K562 (cell line): Measurements from ENCODE around the gene CDC42EP2. TPM values are rescaled to one million over a fixed set of nuclear protein-coding genes. Genes with fewer than 3 reads are reported as not detected.

ENCODE experiments used
- GTF2B ChIP-seq: IDR thresholded peaks from 2 replicates; pipeline ENCODE4 v1.6.1; 2011; ENCODE audit not compliant: insufficient read length; ENCODE audit errors: extremely low read depth
- HNRNPH1 ChIP-seq: fragments of 200-400 bp; formaldehyde crosslinking; optimal IDR thresholded peaks from 2 replicates; pipeline ENCODE3; 2017; ENCODE audit warnings: low read depth, mild to moderate bottlenecking, low read length, moderate library complexity
- ILK ChIP-seq: fragments of 450-650 bp; IDR thresholded peaks from 2 replicates; pipeline ENCODE4 v1.6.1; 2016; ENCODE audit warnings: missing genetic modification characterization, low read depth, mild to moderate bottlenecking, missing compliant biosample characterization, moderate library complexity, borderline replicate concordance
- POLR2H ChIP-seq: IDR thresholded peaks from 2 replicates; pipeline ENCODE4 v1.6.1; 2016; ENCODE audit warnings: missing genetic modification characterization, low read depth, mild to moderate bottlenecking, control low read depth, missing compliant biosample characterization, moderate library complexity
- POLR3A ChIP-seq: IDR thresholded peaks from 2 replicates; pipeline ENCODE4 v1.6.1; 2011; ENCODE audit warnings: borderline replicate concordance, mild to moderate bottlenecking, moderate library complexity; ENCODE audit not compliant: insufficient read length, insufficient read depth; ENCODE audit errors: extremely low read depth
- PTTG1 ChIP-seq: fragments of 450-650 bp; IDR thresholded peaks from 2 replicates; pipeline ENCODE4 v1.6.1; 2016; ENCODE audit warnings: low read depth, mild to moderate bottlenecking, missing genetic modification characterization, missing compliant biosample characterization
- SMARCC2 ChIP-seq: fragments of 450-650 bp; IDR thresholded peaks from 2 replicates; pipeline ENCODE4 v1.6.1; 2017; ENCODE audit warnings: antibody characterized with exemption, moderate library complexity, mild to moderate bottlenecking, low read depth
- SOX6 ChIP-seq: fragments of 450-650 bp; IDR thresholded peaks from 2 replicates; pipeline ENCODE4 v1.6.1; 2014; ENCODE audit warnings: mild to moderate bottlenecking
- SRSF9 ChIP-seq: fragments of 200-400 bp; formaldehyde crosslinking; IDR thresholded peaks from 2 replicates; pipeline ENCODE4 v1.6.1; 2017; ENCODE audit warnings: low read depth, low read length, borderline replicate concordance
- TAF7 ChIP-seq: fragments of 450-650 bp; IDR thresholded peaks from 2 replicates; pipeline ENCODE4 v1.6.1; 2016; ENCODE audit warnings: missing genetic modification characterization, missing compliant biosample characterization
- ZBTB40 ChIP-seq, 2 experiments: fragments of 450-650 bp in 1 of 2; sonication (generic) in 1 of 2; formaldehyde crosslinking in 1 of 2; IDR thresholded peaks; 2 replicates each; pipeline versions ENCODE4 v1.7.1 to v1.9.0; 2016 to 2022; ENCODE audit warnings: inconsistent platforms in 1 of 2, mild to moderate bottlenecking in 1 of 2, missing genetic modification reagents in 1 of 2
- ZFP36 ChIP-seq: fragments of 150-350 bp; IDR thresholded peaks from 2 replicates; pipeline ENCODE4 v1.6.1; 2018; ENCODE audit warnings: low read length, low read depth; ENCODE audit not compliant: partially characterized antibody
- ZNF197 ChIP-seq: fragments of 200-800 bp; sonication (Bioruptor generic); IDR thresholded peaks from 2 replicates; pipeline ENCODE4 v1.6.1; 2016; ENCODE audit warnings: low read depth, missing genetic modification characterization, missing compliant biosample characterization
- ZNF316 ChIP-seq: fragments of 450-650 bp; IDR thresholded peaks from 2 replicates; pipeline ENCODE4 v1.6.1; 2016
- ZNF583 ChIP-seq: fragments of 250-450 bp; sonication (Bioruptor Pico); IDR thresholded peaks from 2 replicates; pipeline ENCODE4 v1.4.0; 2020
- ZNF766 ChIP-seq: fragments of 200-800 bp; sonication (Bioruptor generic); conservative IDR thresholded peaks from 2 replicates; pipeline ENCODE4 v1.6.1; 2016; ENCODE audit warnings: missing genetic modification characterization, missing compliant biosample characterization
- polyA plus RNA-seq, 8 experiments: library from polyadenylated mRNA; depleted of rRNA in 4 of 8; stranded (reverse) in 5 of 8; unstranded in 3 of 8; fragments of >200 nt; fragmentation: Nextera tagmentation in 2 of 8; fragmentation: Illumina TruSeq in 1 of 8; extraction: Ambion mirVana in 2 of 8; extraction: Trizol in 1 of 8; gene quantifications; 2 replicates each; pipeline versions ENCODE4 v1.2.1 to v1.2.3, GENCODE V29; 2011 to 2014; ENCODE audit warnings: inconsistent platforms in 1 of 8, missing spikeins in 1 of 8
- total RNA-seq, 7 experiments: library from RNA; depleted of rRNA in 6 of 7; stranded (reverse); fragments of >200 nt in 6 of 7; fragmentation: Illumina TruSeq in 2 of 7; extraction: Trizol in 2 of 7; gene quantifications; 2 replicates each; pipeline versions ENCODE4 v1.2.1 to v1.2.3, GENCODE V29; 2011 to 2021; ENCODE audit warnings: low replicate concordance in 1 of 7

Gene CDC42EP2
- total and polyA plus RNA-seq, 9 of the 15 experiments (the other 6 are each of a cell fraction or from before 2014, with no cell fraction given): 0.27 to 3.5 (median 0.83) TPM; not detected in 1

- TF ChIP-seq SMARCC2 (no peak; the same call in 1 of the 2 replicates), ZFP36 (no peak), ILK (no peak), ZBTB40 (IDR thresholded peaks at IDR 0.05) (peak; percentile 55), ZBTB40 (CRISPR knock-in tag; IDR thresholded peaks at IDR 0.05) (no peak), HNRNPH1 (no peak), TAF7 (tag) (no peak), SRSF9 (no peak), GTF2B (no peak), SOX6 (0 out of 2 replicates have a peak, but pooled peaks have one; percentile 40), ZNF197 (CRISPR knock-in tag) (no peak), POLR3A (no peak), ZNF316 (no peak), ZNF583 (no peak), POLR2H (tag) (0 out of 2 replicates have a peak, but pooled peaks have one; percentile 52), PTTG1 (no peak), ZNF766 (CRISPR knock-in tag) (peak; percentile 49; the same call in 1 of the 2 replicates)
These were observed 39.7 kb upstream of the CDC42EP2 start (continued) for GRCh38 chr11:65274735-65275682.
